ENCODE measurements around the gene HEXIM1.

DNA sequence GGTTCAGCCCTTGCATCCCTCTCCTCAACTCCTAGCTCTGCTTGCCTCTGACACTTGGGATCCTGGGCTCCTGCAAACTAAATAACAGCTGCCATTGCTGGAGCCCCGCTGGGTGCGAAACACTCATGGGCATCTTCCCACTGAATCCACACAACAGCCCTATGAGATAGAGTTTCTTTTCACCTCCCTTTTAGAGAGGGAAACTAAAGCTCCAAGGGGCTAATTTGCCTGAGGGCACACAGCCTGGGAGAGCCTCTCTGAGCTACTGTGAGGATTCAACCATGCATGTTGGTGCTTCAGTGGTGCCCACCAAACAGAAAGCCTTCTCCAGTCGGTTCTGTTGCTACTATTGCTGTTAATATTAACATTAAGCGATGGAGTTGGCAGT lies 8.7 kb upstream of the HEXIM1 start:
- TF ChIP-seq POLR2A (IDR thresholded peaks at IDR 0.05; ENCODE audit: low read depth, low read length) (no peak), POLR2AphosphoS5 (IDR thresholded peaks at IDR 0.05; ENCODE audit: low read depth, low read length) (no peak), TAF1 (IDR thresholded peaks at IDR 0.05; ENCODE audit: low read depth, low read length) (no peak), SPI1 (IDR thresholded peaks at IDR 0.05; ENCODE audit: low read depth, low read length) (no peak)

Measured in GM12891 (cell line).